K562 (cell line): ENCODE data around the gene TMEM248. TPM values are rescaled to one million over a fixed set of nuclear protein-coding genes. Genes with fewer than 3 reads are reported as not detected.
"Not testable (repeated sequence)": the region's sequence is repeated elsewhere in the genome, so short reads cannot be mapped to it uniquely, and the experiment has no call there.

Experiments
- ARID4B ChIP-seq: sonication (generic); formaldehyde crosslinking; IDR thresholded peaks from 2 replicates; pipeline ENCODE4 v1.8.0; 2022; ENCODE audit warnings: mild to moderate bottlenecking, missing genetic modification reagents
- ATF3 ChIP-seq, 2 experiments: fragments of 450-650 bp in 1 of 2; sonication (generic) in 1 of 2; formaldehyde crosslinking in 1 of 2; IDR thresholded peaks in 1 of 2; conservative IDR thresholded peaks in 1 of 2; 2 replicates each; pipeline versions ENCODE4 v1.6.1 to v1.8.1; 2016 to 2023; ENCODE audit warnings: mild to moderate bottlenecking in 2 of 2, moderate library complexity in 2 of 2, inconsistent platforms in 1 of 2, missing genetic modification reagents in 1 of 2
- ATF6 ChIP-seq: sonication (generic); formaldehyde crosslinking; IDR thresholded peaks from 2 replicates; pipeline ENCODE4 v1.4.0; 2020; ENCODE audit warnings: mild to moderate bottlenecking, missing genetic modification reagents
- BCOR ChIP-seq: fragments of 450-650 bp; IDR thresholded peaks from 2 replicates; pipeline ENCODE4 v1.6.1; 2016
- C11orf30 ChIP-seq: fragments of 450-650 bp; IDR thresholded peaks from 2 replicates; pipeline ENCODE4 v1.6.1; 2016; ENCODE audit warnings: low read depth, mild to moderate bottlenecking
- E2F6 ChIP-seq, 2 experiments: IDR thresholded peaks; 2 replicates each; pipeline ENCODE4 v1.6.1; 2011; ENCODE audit warnings: borderline replicate concordance in 1 of 2, control low read depth in 1 of 2, low read depth in 1 of 2, low read length in 1 of 2, mild to moderate bottlenecking in 1 of 2, mixed read lengths in 1 of 2, moderate library complexity in 1 of 2; ENCODE audit not compliant: insufficient read depth in 1 of 2, insufficient read length in 1 of 2, poor library complexity in 1 of 2, severe bottlenecking in 1 of 2; ENCODE audit errors: extremely low read depth in 1 of 2
- EP400 ChIP-seq: fragments of 450-650 bp; IDR thresholded peaks from 2 replicates; pipeline ENCODE4 v1.6.1; 2017; ENCODE audit warnings: antibody characterized with exemption, mild to moderate bottlenecking, moderate library complexity
- ETV5 ChIP-seq: sonication (generic); formaldehyde crosslinking; IDR thresholded peaks from 2 replicates; pipeline ENCODE4 v1.4.0; 2020; ENCODE audit warnings: low read depth, mild to moderate bottlenecking, missing genetic modification reagents
- FOXA3 ChIP-seq, 2 experiments: fragments of 450-650 bp in 1 of 2; sonication (generic) in 1 of 2; formaldehyde crosslinking; IDR thresholded peaks in 1 of 2; conservative IDR thresholded peaks in 1 of 2; 2 replicates each; pipeline versions ENCODE4 v1.4.0 to v1.8.0; 2020 to 2022; ENCODE audit warnings: mild to moderate bottlenecking in 2 of 2, missing genetic modification reagents in 1 of 2
- FOXK2 ChIP-seq, 2 experiments: fragments of 450-650 bp; IDR thresholded peaks in 1 of 2; conservative IDR thresholded peaks in 1 of 2; 2 replicates each; pipeline ENCODE4 v1.6.1; 2016; ENCODE audit warnings: low read depth in 2 of 2, mild to moderate bottlenecking in 1 of 2
- FOXP1 ChIP-seq: sonication (generic); formaldehyde crosslinking; IDR thresholded peaks from 2 replicates; pipeline ENCODE4 v1.8.0; 2022; ENCODE audit warnings: mild to moderate bottlenecking, missing genetic modification reagents
- HDAC8 ChIP-seq: fragments of 450-650 bp; IDR thresholded peaks from 2 replicates; pipeline ENCODE4 v1.6.1; 2016; ENCODE audit warnings: mild to moderate bottlenecking, missing genetic modification characterization, moderate library complexity, missing compliant biosample characterization
- PHF20 ChIP-seq: fragments of 450-650 bp; IDR thresholded peaks from 2 replicates; pipeline ENCODE4 v1.6.1; 2018; ENCODE audit not compliant: partially characterized antibody
- POLR2G ChIP-seq: fragments of 200-400 bp; formaldehyde crosslinking; IDR thresholded peaks from 2 replicates; pipeline ENCODE4 v1.6.1; 2017; ENCODE audit warnings: low read depth, mild to moderate bottlenecking, antibody characterized with exemption, low read length, moderate library complexity
- SIN3A ChIP-seq, 2 experiments: fragments of 150-350 bp in 1 of 2; IDR thresholded peaks; 2 replicates each; pipeline ENCODE4 v1.6.1; 2011 to 2016; ENCODE audit warnings: borderline replicate concordance in 2 of 2, low read depth in 2 of 2, low read length in 2 of 2, mild to moderate bottlenecking in 2 of 2, moderate library complexity in 2 of 2; ENCODE audit not compliant: control insufficient read depth in 1 of 2
- polyA plus RNA-seq, 8 experiments: library from polyadenylated mRNA; depleted of rRNA in 4 of 8; stranded (reverse) in 5 of 8; unstranded in 3 of 8; fragments of >200 nt; fragmentation: Nextera tagmentation in 2 of 8; fragmentation: Illumina TruSeq in 1 of 8; extraction: Ambion mirVana in 2 of 8; extraction: Trizol in 1 of 8; gene quantifications; 2 replicates each; pipeline versions ENCODE4 v1.2.1 to v1.2.3, GENCODE V29; 2011 to 2014; ENCODE audit warnings: inconsistent platforms in 1 of 8, missing spikeins in 1 of 8
- total RNA-seq, 7 experiments: library from RNA; depleted of rRNA in 6 of 7; stranded (reverse); fragments of >200 nt in 6 of 7; fragmentation: Illumina TruSeq in 2 of 7; extraction: Trizol in 2 of 7; gene quantifications; 2 replicates each; pipeline versions ENCODE4 v1.2.1 to v1.2.3, GENCODE V29; 2011 to 2021; ENCODE audit warnings: low replicate concordance in 1 of 7

The TMEM248 gene
- total and polyA plus RNA-seq, 9 of the 15 experiments (the other 6 are each of a cell fraction or from before 2014, with no cell fraction given), result 6.3 to 132 (median 64.4) TPM

GRCh38 chr7:66995050-66995776 lies 74.2 kb downstream of the TMEM248 start, which contains the start of gene SBDS (continued):
- TF ChIP-seq E2F6 (IDR thresholded peaks at IDR 0.05; ENCODE audit: borderline replicate concordance in 1 of 2, extremely low read depth in 1 of 2, insufficient read depth in 1 of 2, insufficient read length in 1 of 2, low read depth in 1 of 2, low read length in 1 of 2, poor library complexity in 1 of 2, severe bottlenecking in 1 of 2) (peak; percentile 23 to 40), EP400 (peak; percentile 97), ATF6 (CRISPR knock-in tag) (peak; percentile 90; the same call in 1 of the 2 replicates), ATF3 (CRISPR knock-in tag; conservative IDR thresholded peaks at IDR 0.05) (peak; percentile 79), POLR2G (peak; percentile 97), FOXA3 (CRISPR knock-in tag; conservative IDR thresholded peaks at IDR 0.05 in 1 of 2, IDR thresholded peaks at IDR 0.05 in 1 of 2) (0 out of 4 replicates have a peak, but pooled peaks of 1 of the 2 experiments have one; percentile 57), FOXP1 (CRISPR knock-in tag) (peak; percentile 13; the same call in 1 of the 2 replicates), FOXK2 (conservative IDR thresholded peaks at IDR 0.05 in 1 of 2, IDR thresholded peaks at IDR 0.05 in 1 of 2; ENCODE audit: low read depth in 2 of 2) (peak; percentile 94 to 95), C11orf30 (peak; percentile 83), ETV5 (0 out of 2 replicates have a peak, but pooled peaks have one; percentile 45), PHF20 (peak; percentile 91), HDAC8 (tag) (peak; percentile 88), ARID4B (peak; percentile 86), SIN3A (IDR thresholded peaks at IDR 0.05; ENCODE audit: borderline replicate concordance in 2 of 2, control insufficient read depth in 1 of 2, low read depth in 2 of 2, low read length in 2 of 2) (0 out of 4 replicates have a peak, but pooled peaks have one; percentile 6 to 60), BCOR (peak; percentile 29; the same call in 1 of the 2 replicates)
- TF ChIP-seq ATF3 (IDR thresholded peaks at IDR 0.05), result not testable (repeated sequence)
